Omental fat pad (tissue), 4 donors: ENCODE results near the gene TMEM19. TPM values are rescaled to one million over a fixed set of nuclear protein-coding genes. Genes with fewer than 3 reads are reported as not detected.

Experiments
- ATAC-seq: fragments of 150-250 bp; one replicate; pipeline ENCODE4 v1.9.1; 2016; ENCODE audit warnings: mild to moderate bottlenecking, moderate library complexity; ENCODE audit not compliant: low FRiP score
- DNase-seq: peaks from one replicate; pipeline ENCODE4 v3.0.0-alpha.2; 2019; ENCODE audit warnings: low spot score
- total RNA-seq, 4 donors: library from RNA; depleted of rRNA; stranded (reverse); fragments of >200 nt; gene quantifications; one replicate each; pipeline ENCODE4 v1.1.0, GENCODE V29; 2016
- TF ChIP-seq, protein P1 (sequence below), 3 donors: fragments of 450-650 bp; IDR thresholded peaks; one replicate each; pipeline ENCODE4 v1.5.1; 2016 to 2017; ENCODE audit warnings: antibody characterized with exemption in 3 of 3, mild to moderate bottlenecking in 3 of 3, moderate library complexity in 2 of 3

TMEM19 gene
- total RNA-seq, 4 donors from 2014 or later, result 10.3 to 20.0 (median 16.7) TPM

DNA sequence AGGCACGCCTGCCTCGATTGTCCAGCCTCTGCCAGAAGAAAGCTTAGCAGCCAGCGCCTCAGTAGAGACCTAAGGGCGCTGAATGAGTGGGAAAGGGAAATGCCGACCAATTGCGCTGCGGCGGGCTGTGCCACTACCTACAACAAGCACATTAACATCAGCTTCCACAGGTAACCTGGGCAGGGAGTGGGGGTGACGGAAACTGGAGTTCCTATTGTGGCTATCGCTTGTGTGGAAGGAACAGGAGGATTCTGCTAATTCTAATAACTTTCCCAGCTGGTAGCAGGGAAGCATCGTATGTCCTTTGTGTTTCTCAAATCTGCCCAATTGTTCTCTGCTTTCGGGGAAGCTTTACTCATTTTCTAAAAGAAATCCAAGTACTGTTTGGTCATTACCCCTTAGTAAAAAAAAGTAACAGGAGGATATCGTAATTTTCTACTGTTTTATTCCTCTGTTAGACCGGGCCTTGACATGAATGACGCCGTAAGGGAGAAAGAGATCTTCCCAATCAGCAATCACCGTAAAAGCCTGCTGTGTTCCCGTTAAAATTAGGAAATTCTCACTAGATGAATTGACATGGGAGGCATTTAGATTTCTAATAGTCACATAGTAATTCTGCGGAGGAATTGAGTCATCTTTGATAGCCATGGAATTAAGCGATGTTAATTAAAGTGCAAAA is 21.3 kb upstream of the TMEM19 start:
- TF ChIP-seq, protein P1, sequence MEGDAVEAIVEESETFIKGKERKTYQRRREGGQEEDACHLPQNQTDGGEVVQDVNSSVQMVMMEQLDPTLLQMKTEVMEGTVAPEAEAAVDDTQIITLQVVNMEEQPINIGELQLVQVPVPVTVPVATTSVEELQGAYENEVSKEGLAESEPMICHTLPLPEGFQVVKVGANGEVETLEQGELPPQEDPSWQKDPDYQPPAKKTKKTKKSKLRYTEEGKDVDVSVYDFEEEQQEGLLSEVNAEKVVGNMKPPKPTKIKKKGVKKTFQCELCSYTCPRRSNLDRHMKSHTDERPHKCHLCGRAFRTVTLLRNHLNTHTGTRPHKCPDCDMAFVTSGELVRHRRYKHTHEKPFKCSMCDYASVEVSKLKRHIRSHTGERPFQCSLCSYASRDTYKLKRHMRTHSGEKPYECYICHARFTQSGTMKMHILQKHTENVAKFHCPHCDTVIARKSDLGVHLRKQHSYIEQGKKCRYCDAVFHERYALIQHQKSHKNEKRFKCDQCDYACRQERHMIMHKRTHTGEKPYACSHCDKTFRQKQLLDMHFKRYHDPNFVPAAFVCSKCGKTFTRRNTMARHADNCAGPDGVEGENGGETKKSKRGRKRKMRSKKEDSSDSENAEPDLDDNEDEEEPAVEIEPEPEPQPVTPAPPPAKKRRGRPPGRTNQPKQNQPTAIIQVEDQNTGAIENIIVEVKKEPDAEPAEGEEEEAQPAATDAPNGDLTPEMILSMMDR (IDR thresholded peaks at IDR 0.05), result no peak
- peak; percentile 21 for ATAC-seq
- no peak for DNase-seq

- DNase-seq (no peak), ATAC-seq (no peak)
- TF ChIP-seq, protein P1 (IDR thresholded peaks at IDR 0.05), result no peak
Measured at GRCh38 chr12:71665090-71665463, 20.8 kb upstream of the TMEM19 start.

- DNase-seq, result no peak
- ATAC-seq, result no peak
- TF ChIP-seq, protein P1 (IDR thresholded peaks at IDR 0.05), result no peak
Measured at GRCh38 chr12:71666259-71666658, 19.6 kb upstream of the TMEM19 start.

DNA sequence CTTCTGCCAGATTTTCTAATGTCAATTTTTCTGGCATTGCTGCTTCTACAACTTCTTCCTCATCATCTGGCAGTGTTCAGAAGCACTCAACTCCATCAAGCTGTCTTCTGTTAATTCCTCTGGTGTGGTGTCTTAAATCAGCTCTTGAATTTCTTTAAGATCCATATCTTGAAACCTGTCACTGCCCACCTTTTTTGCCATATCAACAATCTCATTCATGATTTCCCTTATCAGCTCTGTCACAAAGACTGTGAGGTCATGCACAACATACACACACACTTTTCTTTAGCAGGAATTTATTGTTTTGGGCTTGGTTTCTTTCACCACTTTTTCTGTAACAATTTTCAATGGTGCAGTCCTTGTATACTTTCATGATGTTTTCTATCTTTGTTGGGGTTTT is 14.6 kb upstream of the TMEM19 start:
- ATAC-seq (no peak), DNase-seq (no peak)
- TF ChIP-seq, protein P1 (IDR thresholded peaks at IDR 0.05), result no peak

DNA sequence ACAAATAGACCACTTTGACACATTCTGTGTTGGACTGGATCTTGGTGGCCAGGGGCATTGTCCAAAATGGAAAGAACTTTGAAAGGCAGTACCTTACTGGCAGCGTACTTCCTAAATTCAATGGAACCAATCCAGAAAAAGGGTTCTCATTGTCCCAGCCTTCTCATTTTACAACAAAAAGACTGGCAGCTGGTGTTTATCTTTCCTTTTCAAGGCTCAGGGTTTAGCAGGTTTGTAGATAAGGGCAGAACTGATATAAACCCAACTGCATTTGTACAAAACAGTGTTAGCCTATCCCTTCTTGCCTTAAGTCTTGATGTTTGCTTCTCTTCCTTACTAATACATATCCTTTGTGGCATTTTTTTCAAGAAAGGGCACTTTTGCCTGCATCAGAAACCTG is 14.1 kb upstream of the TMEM19 start:
- TF ChIP-seq, protein P1 (IDR thresholded peaks at IDR 0.05), result no peak

DNA sequence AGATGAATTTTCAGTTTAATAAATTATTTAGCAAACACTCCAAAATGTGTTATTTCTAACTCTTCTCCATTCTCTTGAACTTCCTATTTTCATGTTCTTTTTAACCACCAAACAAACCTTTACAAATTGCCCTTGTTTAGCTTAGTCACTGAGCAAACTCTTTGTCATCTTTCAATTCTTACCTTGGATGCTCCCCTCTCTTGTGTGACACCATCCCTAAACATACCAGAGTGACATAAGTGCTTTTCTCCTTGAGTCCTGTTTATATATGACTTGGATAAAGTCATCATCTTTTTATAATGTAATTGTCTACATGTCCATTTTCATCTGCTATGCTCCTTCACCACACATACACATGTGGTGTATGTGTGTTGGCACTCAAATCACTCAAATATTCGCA is 3.4 kb upstream of the TMEM19 start:
- DNase-seq (no peak), ATAC-seq (no peak)
- TF ChIP-seq, protein P1 (IDR thresholded peaks at IDR 0.05), result no peak

More for the DNA sequence above, 14.1 kb upstream of the TMEM19 start:
- DNase-seq (no peak), ATAC-seq (no peak)

DNA sequence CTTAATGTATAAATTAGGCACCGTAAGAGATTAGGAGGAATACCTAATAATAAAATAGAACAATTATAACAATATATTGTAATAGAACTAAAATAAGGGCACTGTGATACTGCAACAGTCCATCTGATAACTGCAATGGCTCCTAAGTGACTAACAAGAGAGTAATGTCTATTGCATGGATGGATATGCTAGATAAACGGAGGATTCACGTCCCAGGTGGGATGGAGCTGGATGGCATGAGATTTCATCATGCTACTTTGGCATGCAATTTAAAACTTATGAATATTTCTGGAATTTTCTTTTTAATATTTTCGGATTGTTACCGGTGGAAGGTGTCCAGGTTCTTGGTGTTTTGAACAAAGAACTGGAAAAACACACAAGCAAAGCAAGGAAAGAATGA is 2.2 kb upstream of the TMEM19 start:
- ATAC-seq, result no peak
- TF ChIP-seq, protein P1 (IDR thresholded peaks at IDR 0.05), result no peak
- DNase-seq, result no peak
